ENCODE data around the gene UPF3A. TPM values are rescaled to one million over a fixed set of nuclear protein-coding genes. Genes with fewer than 3 reads are reported as not detected.

Gene UPF3A
- total and polyA plus RNA-seq, 2 of the 4 experiments (the other 2 are of a cell fraction), result 11.7 to 51.6 TPM

- Histone ChIP-seq H3K23ac (ENCODE audit: low read depth, low read length) (no peak overlapping the region; the same call in 1 of the 2 replicates), H4K20me1 (ENCODE audit: insufficient read depth, low read length) (peaks cover 8% of the 10 kb centered on the region), H2BK120ac (ENCODE audit: low read depth, low read length) (no peak overlapping the region; the same call in 1 of the 2 replicates), H3K14ac (replicated peaks; ENCODE audit: low read depth, low read length) (no peak overlapping the region), H3K4me2 (ENCODE audit: low read depth, low read length) (no peak overlapping the region), H4K8ac (ENCODE audit: low read depth in 2 of 2, low read length in 2 of 2) (no peak overlapping the region), H2AK9ac (replicated peaks; ENCODE audit: low read depth, low read length, poor library complexity) (no peak overlapping the region), H3K79me1 (ENCODE audit: low read depth in 1 of 2, low read length in 2 of 2) (peaks cover 0 to 2% of the 10 kb centered on the region in 2 experiments; a peak in 1 of 4 replicates), H3K27ac (ENCODE audit: insufficient read depth, low read length) (no peak overlapping the region), H2AK5ac (ENCODE audit: low read depth, low read length) (no peak overlapping the region), H3K27me3 (ENCODE audit: control insufficient read depth, insufficient read depth, low read length) (no peaks in the 10 kb centered on the region), H2BK15ac (ENCODE audit: low read depth, low read length) (no peak overlapping the region), H2AFZ (replicated peaks; ENCODE audit: low read length, poor library complexity) (no peak overlapping the region), H3K4ac (ENCODE audit: low read depth, low read length) (no peak overlapping the region), H3K9me1 (ENCODE audit: insufficient read depth, low read length) (peaks cover 3% of the 10 kb centered on the region; the same call in 1 of the 2 replicates), H4K91ac (ENCODE audit: insufficient read depth, low read depth, low read length) (no peak overlapping the region), H2BK20ac (ENCODE audit: low read depth, low read length) (no peak overlapping the region), H3K36me3 (ENCODE audit: control insufficient read depth, insufficient read depth, low read length) (peaks cover under 1% of the 10 kb centered on the region), H3K4me1 (ENCODE audit: control insufficient read depth, insufficient read depth, low read length) (peaks cover 11% of the 10 kb centered on the region), H3K4me3 (ENCODE audit: insufficient read depth, low read depth, low read length) (no peak overlapping the region), H4K5ac (ENCODE audit: low read depth, low read length) (no peak overlapping the region), H3K9me3 (ENCODE audit: control insufficient read depth, insufficient read depth, low read length) (no peaks in the 10 kb centered on the region), H3K56ac (ENCODE audit: extremely low read depth, insufficient read depth, low read length) (no peak overlapping the region), H2BK5ac (ENCODE audit: low read depth, low read length, poor library complexity, severe bottlenecking) (no peak overlapping the region), H3K18ac (ENCODE audit: low read depth, low read length) (no peak overlapping the region), H3K9ac (ENCODE audit: low read depth, low read length) (no peak overlapping the region)
- ATAC-seq (ENCODE audit: low read depth) (no peak), DNase-seq (no peak)
- BruUV-seq (replicated peaks), result no TSS peak
- intact Hi-C loops (cut with micrococcal nuclease) (no loop called here), dilution Hi-C loops (cut with HindIII; ENCODE audit: low sequenced_read_pairs, unreplicated experiment) (no loop called here), in situ Hi-C loops (cut with MboI; ENCODE audit: low sequenced_read_pairs) (no loop called here)
- ChIA-PET POLR2A (ENCODE audit: unreplicated experiment) (no interaction called here), CTCF (no interaction called here)
- no CpG with 5 or more reads among the region's 2 CpGs for WGBS, 2 experiments (ENCODE audit: extremely low coverage in 2 of 2, insufficient read length in 1 of 2)
- TF ChIP-seq RFX5 (IDR thresholded peaks at IDR 0.05; ENCODE audit: low read depth, low read length) (no peak), RAD21 (IDR thresholded peaks at IDR 0.05; ENCODE audit: low read length) (no peak), CEBPB (IDR thresholded peaks at IDR 0.05; ENCODE audit: low read depth, low read length) (no peak), CHD1 (IDR thresholded peaks at IDR 0.05; ENCODE audit: low read depth, low read length) (no peak), CTCF (conservative IDR thresholded peaks at IDR 0.05; ENCODE audit: low read depth, low read length) (no peak), ELK1 (IDR thresholded peaks at IDR 0.05; ENCODE audit: borderline replicate concordance, low read depth, low read length) (no peak), POLR2A (IDR thresholded peaks at IDR 0.05; ENCODE audit: low read depth, low read length) (no peak), SMC3 (IDR thresholded peaks at IDR 0.05; ENCODE audit: low read depth, low read length) (no peak), MAFK (IDR thresholded peaks at IDR 0.05; ENCODE audit: low read depth, low read length) (no peak), MXI1 (IDR thresholded peaks at IDR 0.05; ENCODE audit: borderline replicate concordance, low read depth, low read length) (no peak), RCOR1 (IDR thresholded peaks at IDR 0.05; ENCODE audit: insufficient replicate concordance, low read length) (no peak), USF2 (IDR thresholded peaks at IDR 0.05; ENCODE audit: low read depth, low read length) (no peak)
Observed at GRCh38 chr13:114311908-114312307, 30.5 kb downstream of the UPF3A start.
